Superior temporal gyrus (tissue), 1 donor: ENCODE data around the gene GNAO1.
"Not testable (repeated sequence)": the region's sequence is repeated elsewhere in the genome, so short reads cannot be mapped to it uniquely, and the experiment has no call there.

Experiments
- DNase-seq: peaks from one replicate; pipeline ENCODE4 v3.0.0-alpha.2; 2016; ENCODE audit errors: extremely low spot score

The GNAO1 gene

GRCh38 chr16:56365552-56365951 is 174.3 kb downstream of the GNAO1 start:
- DNase-seq: no peak

DNA sequence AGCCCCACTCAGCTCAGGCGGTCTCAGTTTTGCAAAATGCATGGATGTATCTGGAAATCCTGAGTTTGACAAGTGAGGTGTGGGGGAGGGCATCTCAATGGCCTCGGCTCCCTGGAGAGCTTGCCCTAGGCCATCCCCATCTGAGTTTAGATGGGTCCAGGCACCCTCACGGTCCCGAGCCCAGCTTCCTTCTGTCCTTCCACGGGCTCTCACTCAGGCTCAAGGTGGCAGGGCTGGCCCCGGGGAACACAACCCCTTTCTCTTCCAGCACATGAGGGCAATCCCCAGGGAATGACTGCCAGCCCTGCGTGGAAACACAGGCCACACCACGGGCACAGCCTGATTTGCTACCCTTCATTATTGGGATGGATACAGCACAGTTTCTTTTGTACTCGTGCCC is 175.7 kb downstream of the GNAO1 start:
- no peak for DNase-seq

- DNase-seq: no peak
These were observed 176.5 kb downstream of the GNAO1 start for GRCh38 chr16:56367764-56368163.

DNA sequence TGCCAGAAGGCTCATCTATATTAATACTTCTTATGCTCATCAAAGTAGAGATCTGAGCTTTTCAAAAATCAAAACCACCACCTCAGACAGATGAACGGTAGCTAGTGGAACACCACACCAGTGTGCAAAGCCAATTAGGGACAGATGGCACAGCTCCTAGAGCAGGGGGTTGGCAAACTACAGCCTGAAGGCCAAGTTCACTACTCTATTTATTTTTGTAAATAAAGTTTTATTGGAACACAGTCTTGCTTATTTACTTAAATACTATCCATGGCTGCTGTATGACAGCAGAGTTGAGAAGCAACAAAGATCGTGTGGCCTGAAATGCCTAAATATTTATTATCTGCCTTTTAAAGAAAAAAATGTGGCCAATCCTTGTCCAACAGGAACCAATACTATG is 177.3 kb downstream of the GNAO1 start:
- no peak for DNase-seq

GRCh38 chr16:56369202-56369601 is 177.9 kb downstream of the GNAO1 start:
- no peak for DNase-seq

DNA sequence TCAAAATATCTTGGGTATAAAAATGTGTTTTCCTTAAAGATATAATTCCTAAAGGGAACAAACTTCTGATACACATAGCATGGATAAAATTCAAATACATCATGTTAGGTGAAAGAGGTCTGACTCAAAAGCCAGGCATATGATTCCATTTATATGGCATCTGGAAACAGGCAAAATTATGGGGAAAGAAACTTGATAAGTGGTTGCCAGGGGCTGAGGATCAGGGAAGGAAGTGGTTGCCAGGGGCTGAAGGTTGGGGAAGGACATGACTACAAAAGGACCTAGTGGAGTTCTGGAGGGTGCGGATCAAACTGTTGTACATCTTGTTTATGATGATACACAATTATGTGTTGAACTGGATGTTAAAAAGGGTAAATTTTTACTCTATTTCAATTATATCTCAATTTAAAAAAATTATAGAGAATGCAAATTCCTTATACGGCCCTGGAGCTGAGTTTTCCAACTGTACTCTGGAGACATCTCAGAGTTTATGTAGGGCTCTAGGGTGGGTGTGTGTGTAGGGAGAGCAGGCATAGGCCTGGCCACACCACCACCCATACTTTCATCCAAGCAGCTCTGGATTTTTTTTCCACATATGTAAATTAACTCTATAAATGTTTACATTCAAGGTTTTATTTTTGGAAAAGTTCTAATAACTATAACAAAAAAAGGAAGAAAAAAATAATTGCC is 179.0 kb downstream of the GNAO1 start:
- no peak for DNase-seq

GRCh38 chr16:56370875-56371659 is 179.8 kb downstream of the GNAO1 start:
- DNase-seq: no peak

GRCh38 chr16:56371660-56371937 is 180.3 kb downstream of the GNAO1 start:
- no peak for DNase-seq

GRCh38 chr16:56372013-56372634 is 180.8 kb downstream of the GNAO1 start:
- no peak for DNase-seq

GRCh38 chr16:56373003-56373402 is 181.7 kb downstream of the GNAO1 start:
- no peak for DNase-seq

DNA sequence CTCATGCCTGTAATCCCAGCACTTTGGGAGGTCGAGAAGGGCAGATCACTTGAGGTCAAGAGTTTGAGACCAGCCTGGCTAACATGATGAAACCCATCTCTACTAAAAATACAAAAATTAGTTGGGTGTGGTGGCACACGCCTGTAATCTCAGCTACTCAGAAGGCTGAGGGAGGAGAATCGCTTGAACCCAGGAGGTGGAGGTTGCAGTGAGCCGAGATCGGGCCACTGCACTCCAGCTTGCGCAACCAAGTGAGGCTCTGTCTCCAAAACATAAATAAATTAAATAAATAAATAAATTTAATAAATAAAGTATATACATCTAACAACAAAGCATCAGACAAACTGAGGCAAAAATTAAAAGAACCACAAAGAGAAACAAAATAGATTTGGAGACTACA is 184.5 kb downstream of the GNAO1 start:
- not testable (repeated sequence) for DNase-seq

GRCh38 chr16:56379044-56379443 is 187.8 kb downstream of the GNAO1 start:
- DNase-seq: not testable (repeated sequence)

DNA sequence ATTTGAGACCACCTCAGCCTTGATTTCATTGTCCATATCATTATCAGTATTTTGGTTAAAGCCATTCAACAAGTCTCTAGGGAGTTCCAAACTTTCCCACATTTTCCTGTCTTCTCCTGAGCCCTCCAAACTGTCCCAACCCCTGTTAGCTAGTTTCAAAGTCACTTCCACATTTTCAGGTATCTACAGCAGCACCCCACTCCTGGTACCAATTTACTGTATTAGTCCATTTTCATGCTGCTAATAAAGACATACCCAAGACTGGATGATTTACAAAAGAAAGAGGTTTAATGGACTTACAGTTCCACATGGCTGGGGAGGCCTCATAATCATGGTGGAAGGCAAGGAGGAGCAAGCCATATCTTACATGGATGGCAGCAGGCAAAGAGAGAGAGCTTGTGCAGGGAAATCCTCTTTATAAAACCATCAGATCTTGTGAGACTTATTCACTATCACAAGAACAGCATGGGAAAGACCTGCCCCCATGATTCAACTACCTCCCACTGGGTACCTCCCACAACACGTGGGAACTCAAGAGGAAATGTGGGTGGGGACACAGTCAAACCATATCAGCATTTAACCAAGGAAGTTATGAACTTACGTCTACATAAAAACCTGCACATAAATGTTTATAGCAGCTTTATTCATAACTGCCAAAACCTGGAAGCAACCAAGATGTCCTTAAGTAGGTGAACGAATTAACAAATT is 189.6 kb downstream of the GNAO1 start:
- DNase-seq: not testable (repeated sequence)

DNA sequence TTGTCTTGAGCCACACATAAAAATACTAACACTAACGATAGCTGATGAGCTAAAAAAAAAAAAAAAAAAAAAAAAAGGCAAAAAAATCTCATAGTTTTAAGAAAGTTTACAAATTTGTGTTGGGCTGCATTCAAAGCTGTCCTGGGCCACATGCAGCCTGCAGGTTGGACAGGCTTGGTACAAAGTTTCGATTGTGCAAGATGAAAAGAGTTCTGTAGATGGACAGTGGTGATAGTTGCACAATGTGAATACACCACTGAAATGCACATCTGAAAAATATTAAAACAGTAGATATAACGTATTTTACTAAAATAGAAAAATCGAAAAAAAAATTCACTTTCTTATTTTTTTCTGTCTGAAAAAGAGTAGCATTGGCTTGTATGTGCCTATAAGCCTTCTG is 191.2 kb downstream of the GNAO1 start:
- DNase-seq: no peak

GRCh38 chr16:56382901-56383355 is 191.6 kb downstream of the GNAO1 start:
- DNase-seq: no peak

GRCh38 chr16:56384074-56384721 is 192.9 kb downstream of the GNAO1 start:
- DNase-seq: no peak

DNA sequence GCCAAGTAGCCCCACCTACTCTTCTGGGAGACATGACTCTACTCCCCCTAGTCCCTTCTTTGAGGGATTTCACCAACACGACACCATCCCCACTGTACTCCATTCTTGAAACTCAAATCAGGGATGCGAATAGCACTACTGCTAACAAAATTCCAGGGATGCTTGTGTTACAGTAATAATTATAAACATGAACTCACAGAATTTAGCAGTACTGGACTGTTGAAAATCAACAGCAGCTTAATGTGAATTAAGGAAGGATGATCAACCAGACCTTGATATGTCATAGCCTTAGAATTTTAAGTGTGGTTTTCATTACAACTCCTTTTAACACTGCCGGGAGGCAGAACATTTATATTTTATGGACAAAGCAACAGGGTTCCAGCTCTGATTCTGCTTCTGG is 196.1 kb downstream of the GNAO1 start:
- no peak for DNase-seq

- no peak for DNase-seq
These were observed 196.9 kb downstream of the GNAO1 start for GRCh38 chr16:56388209-56388608.

DNA sequence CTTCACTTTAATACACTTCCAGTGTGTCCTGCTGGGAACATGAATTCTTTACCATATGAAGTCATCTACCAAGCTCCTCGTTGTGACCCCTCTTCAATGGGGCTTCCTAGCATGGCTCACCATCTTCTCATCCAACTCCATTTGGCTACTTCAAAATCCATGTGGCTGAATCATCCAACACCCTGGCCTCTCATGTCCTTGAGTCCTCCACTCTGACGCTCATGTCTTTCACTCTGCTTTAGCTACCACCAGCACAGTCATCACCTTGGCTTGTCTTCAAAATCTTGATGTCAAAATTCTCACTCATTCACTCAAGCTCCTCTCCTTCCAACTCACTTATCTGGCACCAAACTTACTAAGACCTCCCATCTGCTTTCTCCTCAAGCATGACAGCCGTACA is 198.3 kb downstream of the GNAO1 start:
- DNase-seq: no peak

GRCh38 chr16:56396724-56397123 is 205.4 kb downstream of the GNAO1 start:
- not testable (repeated sequence) for DNase-seq

GRCh38 chr16:56399047-56399446 is 207.8 kb downstream of the GNAO1 start:
- peak; percentile 22 for DNase-seq

DNA sequence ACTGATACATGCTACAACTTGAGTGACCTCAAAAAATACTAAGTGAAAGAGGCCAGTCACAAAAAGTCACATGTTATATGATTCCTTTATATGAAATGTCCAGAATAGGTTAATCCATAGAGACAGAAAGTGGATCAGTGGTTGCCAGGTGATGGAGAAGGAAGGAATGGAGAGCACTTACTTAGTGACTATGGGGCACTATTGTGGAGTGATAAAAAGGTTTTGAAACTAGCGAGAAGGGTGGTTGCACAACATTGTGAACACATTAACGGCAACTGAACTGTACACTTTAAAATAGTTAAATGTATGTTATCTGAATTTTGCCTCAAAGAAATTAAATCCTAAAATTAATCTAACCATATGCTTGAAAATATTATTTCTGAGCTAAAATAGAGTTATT is 208.2 kb downstream of the GNAO1 start:
- no peak for DNase-seq
